ENCODE measurements around the gene VAMP8.
A peak's percentile ranks its signal among the peaks of the same experiment; 100 is the strongest.
"Not testable (repeated sequence)": the region's sequence is repeated elsewhere in the genome, so short reads cannot be mapped to it uniquely, and the experiment has no call there.

The VAMP8 gene

DNA sequence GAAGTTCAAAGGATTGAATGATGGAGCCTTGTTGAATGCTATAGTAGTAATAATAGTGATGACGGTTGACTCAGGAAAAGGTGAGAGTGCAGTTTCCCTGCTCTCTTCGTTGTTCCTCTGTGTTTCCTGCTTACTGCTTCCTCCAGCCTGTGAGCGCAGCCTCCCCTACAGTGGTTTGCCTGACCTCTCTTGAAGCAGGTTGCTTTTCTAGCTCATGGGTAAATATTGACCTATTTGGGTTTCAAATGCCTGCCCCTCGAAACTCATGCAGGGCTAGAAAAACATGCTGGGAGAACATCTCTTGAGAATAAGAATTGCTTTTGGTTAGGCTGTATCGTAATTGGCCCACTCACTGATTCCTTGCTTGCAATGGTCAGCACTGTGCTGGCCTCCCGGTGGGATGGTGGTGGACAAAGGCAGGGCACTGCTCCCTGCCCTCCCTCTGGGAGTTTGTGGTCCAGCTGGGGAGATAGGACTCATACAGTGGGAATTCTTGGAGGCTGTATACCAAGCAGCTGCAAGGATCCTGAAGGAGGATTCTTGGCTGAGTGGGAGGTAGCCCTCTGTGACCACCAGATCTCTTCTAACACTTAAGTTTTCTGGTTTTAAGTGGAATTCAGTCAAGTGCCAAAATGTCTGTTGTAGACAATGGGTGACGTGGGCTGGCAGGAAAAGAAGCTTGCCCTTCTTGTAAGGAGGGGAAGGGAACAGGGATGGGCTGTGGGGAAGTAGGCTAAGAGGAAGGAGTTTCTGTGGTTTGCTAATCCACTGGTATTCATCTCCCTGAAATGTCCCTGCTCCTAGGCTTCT lies 12.8 kb downstream of the VAMP8 start:
- DNase-seq (ENCODE audit: low read depth in 1 of 2, low spot score in 1 of 2): peak in 1 of 2 experiments; percentile 86
- in situ Hi-C loops (cut with HindIII; ENCODE audit: low pct_unique_long_range_greater_than_20kb, low sequenced_read_pairs): no loop called here
- no peak for TF ChIP-seq JUND (IDR thresholded peaks at IDR 0.05; ENCODE audit: low read depth)

DNA sequence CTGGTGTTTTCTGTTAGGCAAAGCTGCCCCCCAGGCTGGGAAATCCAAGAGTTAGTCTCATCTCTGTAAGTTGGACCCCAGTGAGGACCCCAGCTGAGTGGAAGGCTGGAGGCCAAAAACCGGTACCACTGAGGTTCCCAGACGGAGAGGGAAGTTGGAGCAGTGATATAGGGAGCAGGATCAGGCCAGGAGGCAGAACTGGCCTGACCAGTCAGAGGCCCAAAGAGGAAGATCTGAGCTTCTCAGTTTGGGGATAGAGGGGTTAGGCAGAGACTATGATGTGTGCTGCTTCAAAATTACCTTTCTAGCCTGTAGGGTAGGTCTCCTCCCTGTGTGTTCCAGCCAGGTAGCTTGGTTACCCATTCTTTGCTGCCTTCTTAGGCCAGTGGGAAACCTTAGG lies 13.6 kb downstream of the VAMP8 start:
- no peak for TF ChIP-seq JUND (IDR thresholded peaks at IDR 0.05; ENCODE audit: low read depth)
- peak in 1 of 2 experiments; percentile 53 for DNase-seq (ENCODE audit: low read depth in 1 of 2, low spot score in 1 of 2)
- in situ Hi-C loops (cut with HindIII; ENCODE audit: low pct_unique_long_range_greater_than_20kb, low sequenced_read_pairs): no loop called here

GRCh38 chr2:85591563-85591962 lies 14.2 kb downstream of the VAMP8 start:
- in situ Hi-C loops (cut with HindIII; ENCODE audit: low pct_unique_long_range_greater_than_20kb, low sequenced_read_pairs): no loop called here
- TF ChIP-seq JUND (IDR thresholded peaks at IDR 0.05; ENCODE audit: low read depth): no peak
- DNase-seq (ENCODE audit: low read depth in 1 of 2, low spot score in 1 of 2): no peak

- DNase-seq (ENCODE audit: low read depth in 1 of 2, low spot score in 1 of 2); in situ Hi-C loops (cut with HindIII; ENCODE audit: low pct_unique_long_range_greater_than_20kb, low sequenced_read_pairs): not testable (repeated sequence)
Measured at GRCh38 chr2:85592299-85592698, 14.9 kb downstream of the VAMP8 start.

GRCh38 chr2:85593023-85593422 lies 15.6 kb downstream of the VAMP8 start:
- in situ Hi-C loops (cut with HindIII; ENCODE audit: low pct_unique_long_range_greater_than_20kb, low sequenced_read_pairs): no loop called here
- no peak for DNase-seq (ENCODE audit: low read depth in 1 of 2, low spot score in 1 of 2)
- TF ChIP-seq JUND (IDR thresholded peaks at IDR 0.05; ENCODE audit: low read depth): no peak

DNA sequence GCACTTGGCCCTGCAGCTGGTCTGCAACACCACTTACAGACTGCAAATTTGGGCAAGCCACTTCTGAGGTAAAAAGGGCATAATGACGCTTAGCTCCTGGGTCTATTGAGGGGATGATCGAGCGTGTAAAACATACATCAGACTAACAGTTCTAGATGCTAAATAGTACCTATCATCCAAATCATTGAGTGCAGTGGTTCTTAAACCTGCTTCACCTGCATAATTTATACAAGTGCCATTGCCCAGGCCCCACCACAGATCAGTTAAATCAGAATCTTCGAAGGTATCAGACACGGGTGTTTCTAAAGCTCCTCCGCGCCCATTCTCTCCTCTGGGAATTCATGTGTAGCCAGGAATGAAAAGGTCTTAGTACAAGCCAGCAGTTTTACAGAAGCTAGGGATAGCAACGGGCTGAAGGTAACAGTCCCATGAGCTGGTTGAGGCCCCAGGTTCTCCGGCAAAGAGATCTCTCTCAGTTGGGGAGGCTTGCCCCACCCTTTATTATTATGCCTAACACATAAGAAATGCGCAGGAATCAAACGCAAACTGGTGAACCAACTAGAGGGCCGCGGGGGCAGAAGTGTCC lies 17.4 kb downstream of the VAMP8 start:
- in situ Hi-C loops (cut with HindIII; ENCODE audit: low pct_unique_long_range_greater_than_20kb, low sequenced_read_pairs): no loop called here
- no peak for DNase-seq (ENCODE audit: low read depth in 1 of 2, low spot score in 1 of 2)

GRCh38 chr2:85595301-85596025 lies 18.1 kb downstream of the VAMP8 start, which contains the start of gene RNF181:
Gene RNF181 (plus strand): TSS chr2:85595745. CDS start chr2:85595764, 19 bp downstream.
- in situ Hi-C loops (cut with HindIII; ENCODE audit: low pct_unique_long_range_greater_than_20kb, low sequenced_read_pairs): no loop called here
- no peak for TF ChIP-seq JUND (IDR thresholded peaks at IDR 0.05; ENCODE audit: low read depth)
- peak; percentile 93 to 98 for DNase-seq (ENCODE audit: low read depth in 1 of 2, low spot score in 1 of 2)

More for the DNA sequence above, 17.4 kb downstream of the VAMP8 start:
- no peak for TF ChIP-seq JUND (IDR thresholded peaks at IDR 0.05; ENCODE audit: low read depth)

GRCh38 chr2:85596026-85596333 lies 18.6 kb downstream of the VAMP8 start:
- no peak for DNase-seq (ENCODE audit: low read depth in 1 of 2, low spot score in 1 of 2)
- no peak for TF ChIP-seq JUND (IDR thresholded peaks at IDR 0.05; ENCODE audit: low read depth)
- in situ Hi-C loops (cut with HindIII; ENCODE audit: low pct_unique_long_range_greater_than_20kb, low sequenced_read_pairs): no loop called here

- in situ Hi-C loops (cut with HindIII; ENCODE audit: low pct_unique_long_range_greater_than_20kb, low sequenced_read_pairs): no loop called here
- TF ChIP-seq JUND (IDR thresholded peaks at IDR 0.05; ENCODE audit: low read depth): no peak
- no peak for DNase-seq (ENCODE audit: low read depth in 1 of 2, low spot score in 1 of 2)
Measured at GRCh38 chr2:85596486-85597143, 19.2 kb downstream of the VAMP8 start.

DNA sequence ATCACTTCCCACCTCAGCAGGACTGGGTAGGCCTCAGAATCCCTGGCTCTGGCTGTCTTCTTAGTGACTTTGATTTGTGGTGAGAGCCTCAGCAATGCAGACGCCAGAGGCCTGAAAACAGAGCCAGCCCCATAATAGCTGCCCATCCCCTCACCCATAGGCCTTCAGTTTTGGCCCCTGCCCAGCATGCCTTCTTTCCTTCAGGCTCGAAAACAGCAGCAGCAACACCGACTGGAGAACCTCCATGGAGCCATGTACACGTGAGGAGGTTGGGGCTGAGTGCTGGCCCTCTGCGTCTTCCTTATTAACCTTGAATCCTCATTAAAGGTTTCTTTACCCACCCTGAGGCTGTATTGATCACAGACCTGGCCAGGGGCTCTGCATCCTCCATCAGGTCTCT lies 19.9 kb downstream of the VAMP8 start:
- no peak for DNase-seq (ENCODE audit: low read depth in 1 of 2, low spot score in 1 of 2)
- no peak for TF ChIP-seq JUND (IDR thresholded peaks at IDR 0.05; ENCODE audit: low read depth)

GRCh38 chr2:85598594-85599340 lies 21.4 kb downstream of the VAMP8 start:
- no peak for TF ChIP-seq JUND (IDR thresholded peaks at IDR 0.05; ENCODE audit: low read depth)
- in situ Hi-C loops (cut with HindIII; ENCODE audit: low pct_unique_long_range_greater_than_20kb, low sequenced_read_pairs): no loop called here
- no peak for DNase-seq (ENCODE audit: low read depth in 1 of 2, low spot score in 1 of 2)

More for the DNA sequence above, 19.9 kb downstream of the VAMP8 start:
- in situ Hi-C loops (cut with HindIII; ENCODE audit: low pct_unique_long_range_greater_than_20kb, low sequenced_read_pairs): no loop called here

Measured in T47D (cell line).